ENCODE data around the gene CACNA1D.

Gene CACNA1D

GRCh38 chr3:53787016-53787415 is 292.6 kb downstream of the CACNA1D start:
- DNase-seq (ENCODE audit: low read depth): no peak

- no peak for DNase-seq (ENCODE audit: low read depth)
Observed at GRCh38 chr3:53788038-53788437, 293.6 kb downstream of the CACNA1D start.

DNA sequence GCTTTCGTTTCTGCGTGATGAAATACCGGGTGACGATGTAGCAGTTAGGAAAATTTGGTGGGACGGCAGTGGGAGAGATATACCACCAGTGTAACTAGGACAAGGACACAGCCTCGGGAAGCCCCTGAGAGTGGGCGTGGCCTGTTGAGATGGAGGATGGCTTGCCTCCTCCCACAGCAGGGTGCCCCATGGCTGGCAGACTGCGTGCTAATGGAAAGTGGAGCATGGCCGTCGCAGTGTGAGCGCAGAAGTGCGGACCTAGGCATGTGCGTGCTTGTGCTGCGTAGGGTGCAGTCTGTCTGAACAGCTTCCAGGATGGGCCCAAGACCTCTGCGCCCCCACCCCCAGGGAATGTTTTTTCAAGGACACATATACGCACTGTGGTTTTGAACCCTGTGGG is 295.0 kb downstream of the CACNA1D start:
- no peak for DNase-seq (ENCODE audit: low read depth)

DNA sequence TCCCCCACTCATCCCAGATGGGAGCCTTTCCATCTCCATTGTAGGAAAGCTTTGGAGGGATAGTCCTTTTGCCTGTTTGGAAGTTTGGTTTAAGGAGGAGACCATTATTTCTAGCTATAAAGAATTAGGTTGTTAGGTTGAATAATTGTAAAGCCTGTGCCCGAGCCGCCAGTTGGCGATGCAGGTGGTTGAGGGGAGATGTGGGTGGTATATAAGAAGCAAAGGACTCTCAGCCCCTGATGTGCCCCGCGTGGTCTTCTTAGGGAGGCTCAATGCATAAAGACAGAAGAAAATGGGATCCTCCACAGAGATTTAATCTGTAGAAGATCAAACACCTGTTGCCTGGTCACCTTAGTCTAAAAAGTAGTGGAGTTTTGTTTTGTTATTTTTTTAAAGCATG is 296.1 kb downstream of the CACNA1D start:
- DNase-seq (ENCODE audit: low read depth): no peak

- no peak for DNase-seq (ENCODE audit: low read depth)
Observed at GRCh38 chr3:53791317-53791716, 296.9 kb downstream of the CACNA1D start.

GRCh38 chr3:53792866-53793265 is 298.5 kb downstream of the CACNA1D start:
- no peak for DNase-seq (ENCODE audit: low read depth)

- DNase-seq (ENCODE audit: low read depth): no peak
Observed at GRCh38 chr3:53794597-53794996, 300.2 kb downstream of the CACNA1D start.

- no peak for DNase-seq (ENCODE audit: low read depth)
Observed at GRCh38 chr3:53795176-53795575, 300.8 kb downstream of the CACNA1D start.

DNA sequence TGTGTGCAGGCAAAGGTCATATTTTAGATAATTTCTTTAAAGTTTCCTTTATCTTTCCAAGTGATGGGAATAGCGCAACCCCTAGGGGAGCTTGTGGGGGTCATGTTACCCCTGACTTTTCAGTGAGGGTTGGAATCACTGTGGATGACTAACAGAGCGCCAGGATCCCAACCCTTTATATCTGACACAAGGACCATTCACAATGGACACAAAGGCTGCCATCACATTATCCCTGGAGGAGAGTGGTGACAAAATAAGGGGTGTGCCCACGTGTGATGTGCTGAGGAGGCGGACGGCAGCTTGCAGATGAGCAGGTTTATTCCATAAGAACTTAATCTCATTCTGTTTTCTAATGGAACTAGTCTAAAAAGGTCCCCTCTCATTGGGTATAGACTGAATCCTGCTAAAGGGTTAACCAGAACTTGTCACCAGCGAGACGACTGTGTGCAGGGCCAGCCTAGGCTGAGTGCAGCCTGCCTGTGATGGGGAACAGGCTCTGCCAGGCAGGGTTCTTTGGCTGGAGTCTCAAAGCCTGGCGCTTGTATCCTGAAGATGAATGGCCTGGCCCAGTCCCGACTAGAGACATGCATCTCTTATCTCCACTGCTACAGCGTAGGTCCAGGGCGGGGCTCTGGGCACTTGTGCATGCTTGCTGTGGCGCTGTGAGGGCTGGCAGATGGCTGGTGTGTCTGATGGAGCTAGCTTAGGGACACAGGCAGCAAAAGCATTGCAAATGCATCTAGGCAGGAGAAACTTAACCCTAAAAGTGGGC is 301.6 kb downstream of the CACNA1D start:
- no peak for DNase-seq (ENCODE audit: low read depth)

DNA sequence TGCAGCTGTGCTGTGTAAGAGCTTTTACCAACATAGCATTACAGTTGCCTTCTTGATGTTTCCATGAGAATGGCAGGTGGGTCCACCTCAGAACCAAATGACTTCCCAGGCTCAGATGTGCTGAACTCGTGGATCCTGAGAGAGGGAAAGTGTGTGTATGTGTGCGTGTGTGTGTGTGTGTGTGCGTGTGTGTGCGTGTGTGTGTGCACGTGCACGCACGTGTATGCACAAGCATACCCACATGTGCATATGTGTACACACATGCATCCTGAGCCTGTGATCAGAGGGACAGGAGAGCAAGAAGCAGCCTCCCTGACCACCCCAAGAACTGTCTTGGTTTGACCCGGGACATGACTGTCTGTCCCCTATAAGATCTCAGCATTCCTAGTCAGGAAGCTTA is 303.7 kb downstream of the CACNA1D start:
- DNase-seq (ENCODE audit: low read depth): no peak

GRCh38 chr3:53799338-53799865 is 305.0 kb downstream of the CACNA1D start:
- no peak for DNase-seq (ENCODE audit: low read depth)

- no peak for DNase-seq (ENCODE audit: low read depth)
Observed at GRCh38 chr3:53800041-53800906, 305.9 kb downstream of the CACNA1D start.

GRCh38 chr3:53801319-53801718 is 306.9 kb downstream of the CACNA1D start:
- no peak for DNase-seq (ENCODE audit: low read depth)

DNA sequence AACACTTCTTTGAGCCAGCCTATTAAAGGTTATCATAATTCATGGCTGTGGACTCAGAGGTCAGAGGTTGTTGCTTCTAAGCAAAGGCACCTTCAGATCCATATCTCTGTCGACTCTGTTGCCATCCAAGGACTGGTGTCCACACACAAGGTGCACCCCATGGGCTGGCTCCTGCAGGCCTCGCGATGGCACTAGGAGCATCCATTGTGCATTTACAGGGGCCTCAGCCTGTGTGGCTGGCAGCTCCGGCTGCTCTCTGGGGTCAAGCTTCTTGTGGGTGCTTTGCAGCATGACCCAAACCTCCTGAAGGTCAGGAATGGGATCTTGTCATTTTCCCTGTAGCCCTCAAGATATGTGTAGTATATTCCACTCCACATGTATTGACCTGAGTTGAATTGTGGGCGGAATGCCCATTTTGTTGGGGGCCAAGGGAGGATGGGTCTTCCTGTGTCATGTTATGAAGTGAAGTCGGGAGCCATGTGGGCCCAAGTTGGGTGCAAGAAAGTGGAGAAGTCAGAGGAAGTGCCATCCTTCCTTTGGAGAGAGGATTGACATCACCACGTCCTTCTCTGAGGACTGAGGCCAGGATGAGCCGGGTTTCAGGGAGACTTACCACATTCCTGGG is 308.0 kb downstream of the CACNA1D start:
- DNase-seq (ENCODE audit: low read depth): no peak

- no peak for DNase-seq (ENCODE audit: low read depth)
Observed at GRCh38 chr3:53803124-53803815, 308.9 kb downstream of the CACNA1D start.

DNA sequence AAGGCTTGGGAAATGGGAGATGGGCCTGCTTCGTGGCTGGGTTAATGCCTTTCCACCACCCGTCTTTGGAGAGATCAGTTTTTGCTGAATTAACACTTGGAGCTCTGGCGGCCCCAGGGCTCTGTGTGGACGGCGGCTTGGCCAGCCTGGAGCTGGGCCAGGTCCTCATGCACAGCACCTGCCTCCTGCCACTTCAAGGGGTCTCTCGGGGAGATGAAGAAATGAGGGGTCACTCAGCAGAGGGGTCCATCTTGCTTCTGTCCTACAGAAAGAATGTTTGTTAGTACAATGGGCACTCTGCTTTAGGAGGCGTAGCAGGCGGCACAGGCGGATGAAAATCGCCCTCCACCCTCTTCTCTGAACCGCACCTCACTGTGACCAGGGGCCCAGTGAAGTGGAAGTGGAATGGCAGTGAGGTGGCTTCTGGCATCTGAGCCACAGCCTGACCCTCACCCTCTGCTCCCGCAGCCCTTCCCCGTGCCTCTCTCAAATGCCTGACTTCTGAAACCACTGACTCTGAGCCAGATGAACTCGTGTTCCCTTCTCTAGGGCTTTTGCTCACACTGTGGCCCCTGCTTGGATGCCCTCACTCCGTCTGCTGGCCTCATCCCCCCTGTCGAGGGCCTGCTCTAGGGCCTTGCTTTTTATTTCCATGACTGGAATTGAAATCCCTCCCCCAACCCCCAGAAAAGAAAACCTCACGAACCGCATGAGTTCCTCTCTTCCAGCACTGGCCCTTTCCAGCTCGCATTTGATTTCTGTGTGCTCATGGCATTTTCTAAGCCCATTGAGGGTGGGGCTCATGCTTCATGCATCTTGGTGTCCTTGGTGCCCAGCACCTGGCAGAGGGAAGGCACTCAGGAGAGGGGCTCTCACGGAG is 309.6 kb downstream of the CACNA1D start:
- DNase-seq (ENCODE audit: low read depth): no peak

- DNase-seq (ENCODE audit: low read depth): peak; percentile 56
Observed at GRCh38 chr3:53804697-53805462, 310.5 kb downstream of the CACNA1D start.

GRCh38 chr3:53805463-53806159 is 311.2 kb downstream of the CACNA1D start:
- DNase-seq (ENCODE audit: low read depth): no peak

Data from fibroblast of the conjunctiva (primary cell).